ENCODE measurements around the gene ILRUN.
"Not testable (repeated sequence)": the region's sequence is repeated elsewhere in the genome, so short reads cannot be mapped to it uniquely, and the experiment has no call there.

Gene ILRUN

DNA sequence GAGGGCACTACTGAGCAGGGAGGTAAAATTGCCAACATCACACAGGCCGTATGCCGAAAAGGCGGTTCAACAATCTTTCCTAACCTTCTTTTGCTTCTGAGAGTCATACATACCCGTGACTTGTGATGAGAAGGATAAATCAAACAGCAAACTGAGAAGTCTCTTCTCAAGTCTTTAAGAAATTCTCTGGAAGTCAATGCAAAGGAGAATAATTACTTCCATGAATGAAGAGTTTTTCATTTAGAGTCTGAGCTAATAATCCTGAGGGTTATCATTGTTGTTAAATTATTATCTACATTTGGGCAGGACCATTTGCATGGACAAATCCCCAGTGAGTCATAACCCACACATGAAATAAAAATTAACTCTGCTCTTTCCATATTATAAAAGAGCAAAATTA lies 22.4 kb upstream of the ILRUN start:
- Mint-ChIP-seq H3K9me3 (no peaks in the 10 kb centered on the region), H3K36me3 (ENCODE audit: low read depth) (no peaks in the 10 kb centered on the region), H3K27me3 (ENCODE audit: low read depth) (no peaks in the 10 kb centered on the region), H3K27ac (peak overlapping the region in 1 of 3 experiments; percentile 47), H3K4me1 (peaks cover 13% of the 10 kb centered on the region), H3K4me3 (no peak overlapping the region)
- TF ChIP-seq, protein P1, sequence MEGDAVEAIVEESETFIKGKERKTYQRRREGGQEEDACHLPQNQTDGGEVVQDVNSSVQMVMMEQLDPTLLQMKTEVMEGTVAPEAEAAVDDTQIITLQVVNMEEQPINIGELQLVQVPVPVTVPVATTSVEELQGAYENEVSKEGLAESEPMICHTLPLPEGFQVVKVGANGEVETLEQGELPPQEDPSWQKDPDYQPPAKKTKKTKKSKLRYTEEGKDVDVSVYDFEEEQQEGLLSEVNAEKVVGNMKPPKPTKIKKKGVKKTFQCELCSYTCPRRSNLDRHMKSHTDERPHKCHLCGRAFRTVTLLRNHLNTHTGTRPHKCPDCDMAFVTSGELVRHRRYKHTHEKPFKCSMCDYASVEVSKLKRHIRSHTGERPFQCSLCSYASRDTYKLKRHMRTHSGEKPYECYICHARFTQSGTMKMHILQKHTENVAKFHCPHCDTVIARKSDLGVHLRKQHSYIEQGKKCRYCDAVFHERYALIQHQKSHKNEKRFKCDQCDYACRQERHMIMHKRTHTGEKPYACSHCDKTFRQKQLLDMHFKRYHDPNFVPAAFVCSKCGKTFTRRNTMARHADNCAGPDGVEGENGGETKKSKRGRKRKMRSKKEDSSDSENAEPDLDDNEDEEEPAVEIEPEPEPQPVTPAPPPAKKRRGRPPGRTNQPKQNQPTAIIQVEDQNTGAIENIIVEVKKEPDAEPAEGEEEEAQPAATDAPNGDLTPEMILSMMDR (IDR thresholded peaks at IDR 0.05; ENCODE audit: unreplicated experiment in 3 of 3) = no peak

DNA sequence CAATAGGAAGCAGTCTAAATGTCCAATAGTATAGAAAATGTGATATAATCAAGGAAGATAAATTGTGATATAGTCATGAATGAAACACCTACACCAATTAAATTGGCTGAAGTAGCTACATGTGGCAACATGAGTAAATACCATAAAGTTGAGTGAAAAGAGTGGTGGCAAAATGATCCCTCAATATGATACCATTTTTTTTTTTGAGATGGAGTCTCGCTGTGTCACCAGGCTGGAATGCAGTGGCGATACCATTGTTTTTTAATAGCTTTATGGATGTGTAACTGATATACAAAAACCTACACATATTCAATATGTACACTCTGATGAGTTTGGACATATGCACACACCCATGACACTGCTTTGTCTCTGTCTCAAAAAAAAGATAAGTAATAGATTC lies 20.9 kb upstream of the ILRUN start:
- no peaks in the 10 kb centered on the region for H3K36me3 Mint-ChIP-seq (ENCODE audit: low read depth)
- H3K4me3 Mint-ChIP-seq = no peak overlapping the region
- peaks cover 13% of the 10 kb centered on the region for H3K4me1 Mint-ChIP-seq
- no peaks in the 10 kb centered on the region for H3K27me3 Mint-ChIP-seq (ENCODE audit: low read depth)
- H3K27ac Mint-ChIP-seq = no peak overlapping the region
- no peaks in the 10 kb centered on the region for H3K9me3 Mint-ChIP-seq
- TF ChIP-seq, protein P1 (IDR thresholded peaks at IDR 0.05; ENCODE audit: unreplicated experiment in 3 of 3) = no peak

DNA sequence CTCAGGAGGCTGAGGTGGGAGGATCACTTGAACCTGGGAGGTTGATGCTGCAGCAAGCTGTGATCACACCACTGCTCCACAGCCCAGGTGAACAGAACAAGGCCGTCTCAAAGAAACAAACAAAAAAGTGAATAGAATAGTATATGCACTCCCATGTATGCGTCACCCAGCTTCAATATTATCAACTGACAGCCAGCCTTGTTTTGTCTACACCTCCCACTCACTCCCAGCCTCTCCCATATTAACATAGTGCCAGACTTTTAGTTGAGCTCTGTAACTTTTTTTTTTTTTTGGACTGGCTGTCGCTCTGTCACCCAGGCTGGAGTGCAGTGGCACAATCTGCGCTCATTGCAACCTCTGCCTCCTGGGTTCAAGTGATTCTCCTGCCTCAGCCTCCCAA lies 18.1 kb upstream of the ILRUN start:
- H3K36me3 Mint-ChIP-seq (ENCODE audit: low read depth) = no peaks in the 10 kb centered on the region
- no peak overlapping the region for H3K4me3 Mint-ChIP-seq
- TF ChIP-seq, protein P1 (IDR thresholded peaks at IDR 0.05; ENCODE audit: unreplicated experiment in 3 of 3) = no peak
- peaks cover 12% of the 10 kb centered on the region for H3K4me1 Mint-ChIP-seq
- no peak overlapping the region for H3K27ac Mint-ChIP-seq
- H3K27me3 Mint-ChIP-seq (ENCODE audit: low read depth) = no peaks in the 10 kb centered on the region
- no peaks in the 10 kb centered on the region for H3K9me3 Mint-ChIP-seq

DNA sequence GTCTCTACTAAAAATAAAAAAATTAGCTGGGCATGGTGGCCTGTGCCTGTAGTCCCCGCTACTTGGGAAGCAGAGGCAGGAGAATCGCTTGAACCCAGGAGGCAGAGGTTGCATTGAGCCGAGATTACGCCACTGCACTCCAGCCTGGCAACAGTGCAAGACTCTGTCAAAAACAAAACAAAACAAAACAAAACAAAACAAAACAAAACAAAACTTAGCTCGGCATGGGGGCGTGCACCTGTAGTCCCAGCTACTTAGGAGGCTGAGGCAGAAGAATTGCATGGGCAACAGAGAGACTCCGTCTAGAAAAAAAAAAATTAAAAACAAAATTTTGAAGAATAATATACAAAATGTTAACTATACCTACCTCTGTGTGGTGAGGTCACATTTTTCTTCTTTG lies 16.3 kb upstream of the ILRUN start:
- not testable (repeated sequence) for H3K27ac Mint-ChIP-seq; H3K36me3 Mint-ChIP-seq (ENCODE audit: low read depth); H3K9me3 Mint-ChIP-seq; H3K4me3 Mint-ChIP-seq; H3K27me3 Mint-ChIP-seq (ENCODE audit: low read depth)
- H3K4me1 Mint-ChIP-seq = peaks cover 20% of the 10 kb centered on the region

DNA sequence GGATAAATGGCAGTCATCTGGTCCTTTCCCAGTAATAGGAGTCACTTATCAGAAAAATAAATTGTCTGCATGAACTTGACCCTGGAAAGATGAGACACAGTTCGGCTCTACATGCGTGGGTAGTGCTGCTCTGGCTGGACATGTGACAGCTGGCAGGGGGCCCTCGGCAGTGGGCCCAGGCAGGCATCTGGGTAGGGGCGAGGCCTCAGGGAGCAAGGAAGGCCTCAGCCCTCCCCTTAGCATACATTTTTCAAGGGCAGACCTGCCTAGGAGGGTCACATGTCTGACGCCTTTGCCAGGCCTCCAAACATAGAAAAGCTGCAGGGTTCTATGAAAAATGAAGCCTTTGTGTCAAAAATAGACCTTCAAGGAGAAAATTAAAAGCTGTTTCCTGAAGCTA lies 12.8 kb upstream of the ILRUN start:
- Mint-ChIP-seq H3K27ac (peak overlapping the region; percentile 82 to 89 (median 84)), H3K9me3 (no peaks in the 10 kb centered on the region), H3K36me3 (ENCODE audit: low read depth) (no peaks in the 10 kb centered on the region), H3K4me1 (peaks cover 30% of the 10 kb centered on the region), H3K4me3 (peak overlapping the region in 1 of 3 experiments; percentile 14), H3K27me3 (ENCODE audit: low read depth) (no peaks in the 10 kb centered on the region)
- TF ChIP-seq, protein P1 (IDR thresholded peaks at IDR 0.05; ENCODE audit: unreplicated experiment in 3 of 3) = no peak

DNA sequence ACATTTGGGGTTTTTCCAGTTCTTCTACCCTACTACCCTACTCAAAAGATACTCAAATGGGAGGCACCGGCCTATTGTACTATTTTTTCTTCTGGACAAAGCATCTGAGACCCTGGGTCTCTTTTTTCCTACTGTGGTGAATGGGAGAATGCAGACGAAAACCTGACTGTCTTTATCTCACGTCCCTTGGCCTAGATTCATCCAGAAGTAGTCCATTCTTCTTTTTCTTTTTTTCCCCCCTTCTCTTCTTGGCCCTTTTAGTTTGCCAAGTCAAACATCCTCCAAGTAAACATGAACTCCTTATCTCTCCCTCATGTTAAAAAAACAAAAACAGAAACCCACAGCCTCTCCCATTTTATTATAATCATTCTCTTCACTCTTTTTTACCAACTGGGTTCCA lies 8.7 kb upstream of the ILRUN start:
- H3K4me1 Mint-ChIP-seq = peaks cover 32% of the 10 kb centered on the region
- peaks cover 7% of the 10 kb centered on the region for H3K27me3 Mint-ChIP-seq (ENCODE audit: low read depth)
- H3K9me3 Mint-ChIP-seq = no peaks in the 10 kb centered on the region
- H3K27ac Mint-ChIP-seq = peak overlapping the region; percentile 9 to 34 (median 17)
- TF ChIP-seq, protein P1 (IDR thresholded peaks at IDR 0.05; ENCODE audit: unreplicated experiment in 3 of 3) = no peak
- no peaks in the 10 kb centered on the region for H3K36me3 Mint-ChIP-seq (ENCODE audit: low read depth)
- no peak overlapping the region for H3K4me3 Mint-ChIP-seq
